Pancreas (tissue), 10 donors: ENCODE measurements around the gene CENPF. TPM values are rescaled to one million over a fixed set of nuclear protein-coding genes. Genes with fewer than 3 reads are reported as not detected.

Source experiments
- ATAC-seq, 4 donors: fragments of 200-7000 bp; cut with Tn5 transposase; one replicate each; pipeline versions ENCODE4 v1.8.0 to v1.9.1; 2020; ENCODE audit warnings: mild to moderate bottlenecking in 4 of 4, moderate library complexity in 4 of 4
- DNase-seq, 6 donors: peaks; one replicate each; pipeline ENCODE4 v3.0.0-alpha.2; 2020
- FAIRE-seq: peaks from 2 replicates; lab custom pipeline; 2012; peaks lifted over from hg19 to GRCh38; lab: Jason Lieb, UNC
- H3K27ac ChIP-seq, 4 donors: fragments of 200-600 bp; sonication (generic); 1 replicate in 3 of 4; 2 replicates in 1 of 4; pipeline versions ENCODE4 v1.5.0 to v1.8.0; 2020
- H3K27me3 ChIP-seq, 4 donors: fragments of 200-600 bp; one replicate each; pipeline ENCODE4 v1.8.0; 2021
- H3K36me3 ChIP-seq, 3 donors: fragments of 200-600 bp; sonication (generic) in 1 of 3; one replicate each; pipeline versions ENCODE4 v1.5.0 to v1.8.0; 2020 to 2021
- H3K4me1 ChIP-seq, 3 donors: fragments of 200-600 bp; one replicate each; pipeline ENCODE4 v1.8.0; 2021
- H3K4me3 ChIP-seq, 4 donors: fragments of 200-600 bp; sonication (generic) in 2 of 4; one replicate each; pipeline versions ENCODE4 v1.5.0 to v1.8.0; 2020 to 2021
- H3K9me3 ChIP-seq, 4 donors: fragments of 200-600 bp; one replicate each; pipeline ENCODE4 v1.8.0; 2021
- CTCF ChIP-seq, 4 donors: fragments of 200-600 bp; sonication (generic) in 3 of 4; IDR thresholded peaks; one replicate each; pipeline versions ENCODE4 v1.5.0 to v1.8.0; 2021; ENCODE audit warnings: antibody characterized with exemption in 4 of 4
- WGBS, 2 donors: extraction: QIAGEN DNeasy Blood & Tissue Kit; methylation state at CpG; one replicate each; pipeline ENCODE4 v1.1.7; 2013; 5-methylcytosine and 5-hydroxymethylcytosine counted together
- intact Hi-C, 3 donors: fragments of 100-400 bp; cut with DNase I; formaldehyde crosslinking; loops; one replicate each; pipeline versions ENCODE4 v1.11.1 to v1.14.2; 2022
- polyA plus RNA-seq, 2 donors: library from polyadenylated mRNA; stranded (reverse); fragments of 200-250 nt; gene quantifications; one replicate each; pipeline ENCODE4 v1.2.3, GENCODE V29; 2013
- total RNA-seq, 6 donors: library from RNA; stranded (reverse); fragmentation: NEBNext Ultra II Directional in 4 of 6; extraction: Animal tissue kit (Norgen Biotek cat#: 25700) in 4 of 6; gene quantifications; one replicate each; pipeline versions ENCODE4 v1.2.1 to v1.2.4, GENCODE V29; 2021 to 2023
- donor health status: healthy with polysubstance abuse.
- donor health status: DM: no; HTN: no; CAD: no; lungs with moderate emphysema.
- donor health status: DM: no; HTN: no; CAD: no.
- donor health status: control.
- donor health status: control.
- donor health status: Bipolar disorder and iron deficiency.
- donor health status: DM: yes; HTN: yes; CAD: no.
- donor health status: DM: no; HTN: no; CAD: no.
- donor health status: DM: no; HTN: no; CAD: no.
- donor health status: DM: yes; HTN: yes; CAD: no.

Gene CENPF
- total and polyA plus RNA-seq, 8 donors, result 0.05 to 2.0 (median 0.30) TPM

- intact Hi-C loops, result no loop called here
- no peaks in the 10 kb centered on the region for H3K4me1 ChIP-seq
- no peak for DNase-seq
- no peaks in the 10 kb centered on the region for H3K27me3 ChIP-seq
- no peak overlapping the region for H3K27ac ChIP-seq
- H3K4me3 ChIP-seq, result no peak overlapping the region
- 88 to 89% methylated on average over 3 of the region's 3 CpGs for WGBS, 2 donors
- FAIRE-seq, result no peak
- H3K9me3 ChIP-seq, result no peaks in the 10 kb centered on the region
- ATAC-seq, result no peak
- H3K36me3 ChIP-seq, result no peaks in the 10 kb centered on the region
- TF ChIP-seq CTCF (IDR thresholded peaks at IDR 0.05), result no peak
Measured at GRCh38 chr1:214635086-214635485, 32.1 kb downstream of the CENPF start.

- no peak for TF ChIP-seq CTCF (IDR thresholded peaks at IDR 0.05)
- DNase-seq (no peak), FAIRE-seq (no peak), ATAC-seq (no peak)
- WGBS, 2 donors, result 83 to 89% methylated on average over 4 of the region's 4 CpGs
- intact Hi-C loops, result no loop called here
- Histone ChIP-seq H3K4me1 (no peaks in the 10 kb centered on the region), H3K4me3 (no peak overlapping the region), H3K27me3 (no peaks in the 10 kb centered on the region), H3K27ac (no peak overlapping the region), H3K36me3 (no peaks in the 10 kb centered on the region), H3K9me3 (no peaks in the 10 kb centered on the region)
Measured at GRCh38 chr1:214635506-214635905, 32.5 kb downstream of the CENPF start.

- WGBS, 2 donors, result 92 to 95% methylated on average over 5 of the region's 5 CpGs
- DNase-seq (no peak), ATAC-seq (no peak), FAIRE-seq (no peak)
- H3K9me3 ChIP-seq, result no peaks in the 10 kb centered on the region
- no peaks in the 10 kb centered on the region for H3K4me1 ChIP-seq
- intact Hi-C loops, result no loop called here
- no peaks in the 10 kb centered on the region for H3K27me3 ChIP-seq
- H3K27ac ChIP-seq, result no peak overlapping the region
- no peak for TF ChIP-seq CTCF (IDR thresholded peaks at IDR 0.05)
- no peak overlapping the region for H3K4me3 ChIP-seq
- no peaks in the 10 kb centered on the region for H3K36me3 ChIP-seq
Measured at GRCh38 chr1:214636436-214636835, 33.4 kb downstream of the CENPF start.

GRCh38 chr1:214637125-214637524 lies 34.1 kb downstream of the CENPF start:
- no peak overlapping the region for H3K27ac ChIP-seq
- H3K9me3 ChIP-seq, result no peaks in the 10 kb centered on the region
- H3K4me3 ChIP-seq, result no peak overlapping the region
- DNase-seq (no peak), ATAC-seq (no peak), FAIRE-seq (no peak)
- no peaks in the 10 kb centered on the region for H3K4me1 ChIP-seq
- no peak for TF ChIP-seq CTCF (IDR thresholded peaks at IDR 0.05)
- intact Hi-C loops, result no loop called here
- H3K27me3 ChIP-seq, result no peaks in the 10 kb centered on the region
- no peaks in the 10 kb centered on the region for H3K36me3 ChIP-seq

GRCh38 chr1:214637722-214638458 lies 34.9 kb downstream of the CENPF start:
- peak; percentile 48 to 67 (median 63) for ATAC-seq

More at GRCh38 chr1:214637722-214638458, 34.9 kb downstream of the CENPF start:
- WGBS, 2 donors, result 53 to 58% methylated on average over 6 of the region's 6 CpGs
- DNase-seq (peak in 2 of 6 donors; percentile 3 to 17), FAIRE-seq (no peak)
- H3K4me3 ChIP-seq, result no peak overlapping the region
- no peak overlapping the region for H3K27ac ChIP-seq
- no peaks in the 10 kb centered on the region for H3K4me1 ChIP-seq
- H3K36me3 ChIP-seq, result no peaks in the 10 kb centered on the region
- TF ChIP-seq CTCF (IDR thresholded peaks at IDR 0.05), result peak in 3 of 4 donors; percentile 38 to 70 (median 45)
- no peaks in the 10 kb centered on the region for H3K9me3 ChIP-seq
- no peaks in the 10 kb centered on the region for H3K27me3 ChIP-seq
- intact Hi-C loops, result no loop called here
